HEK293 (cell line): ENCODE measurements around the gene CAPN7.

Experiments
- CTCF ChIA-PET: fragments of 350-600 bp; formaldehyde crosslinking; extraction: SDS; loops from one replicate; lab custom pipeline; 2021; ENCODE audit warnings: antibody characterized with exemption; lab: Yijun Ruan, JAX
- POLR2A ChIA-PET: fragments of 300-600 bp; formaldehyde crosslinking; extraction: SDS; loops from one replicate; lab custom pipeline; 2020; ENCODE audit warnings: antibody characterized with exemption, inconsistent platforms; lab: Yijun Ruan, JAX
- H3K27ac ChIP-seq: fragments of 200-500 bp; sonication (Bioruptor generic); 2 replicates; pipeline ENCODE4 v1.5.1; 2014; ENCODE audit warnings: low read depth, low read length, control low read depth, inconsistent platforms; ENCODE audit errors: extremely low read depth
- H3K36me3 ChIP-seq, 2 experiments: fragments of 200-500 bp in 1 of 2; sonication (Bioruptor generic) in 1 of 2; 1 replicate in 1 of 2; 2 replicates in 1 of 2; pipeline ENCODE4 v1.5.1; 2014 to 2017; ENCODE audit warnings: inconsistent platforms in 2 of 2, low read length in 2 of 2; ENCODE audit not compliant: control insufficient read depth in 2 of 2, insufficient read depth in 1 of 2
- H3K4me1 ChIP-seq: fragments of 200-500 bp; sonication (Bioruptor generic); 2 replicates; pipeline ENCODE4 v1.5.1; 2014; ENCODE audit warnings: mild to moderate bottlenecking, low read length, inconsistent platforms; ENCODE audit not compliant: control insufficient read depth, insufficient read depth
- H3K4me3 ChIP-seq: 2 replicates; pipeline ENCODE4 v1.5.1; 2011; ENCODE audit warnings: low read depth, mild to moderate bottlenecking, control low read depth, low read length, moderate library complexity
- H3K9me3 ChIP-seq: fragments of 200-500 bp; sonication (Bioruptor generic); 2 replicates; pipeline ENCODE4 v1.5.1; 2014; ENCODE audit warnings: low read depth, low read length, inconsistent platforms; ENCODE audit not compliant: control insufficient read depth, insufficient read depth
- PRDM1 ChIP-seq: fragments of 450-650 bp; formaldehyde crosslinking; IDR thresholded peaks from 2 replicates; pipeline ENCODE4; 2016; ENCODE audit warnings: missing biosample characterization, missing genetic modification characterization
- YY1 ChIP-seq: fragments of 450-650 bp; formaldehyde crosslinking; IDR thresholded peaks from 2 replicates; pipeline ENCODE4 v1.5.1; 2018; ENCODE audit warnings: missing biosample characterization, missing genetic modification characterization
- ZBTB1 ChIP-seq: fragments of 450-650 bp; formaldehyde crosslinking; IDR thresholded peaks from 2 replicates; pipeline ENCODE4 v1.5.1; 2016; ENCODE audit warnings: missing biosample characterization, missing genetic modification characterization
- ZNF10 ChIP-seq: fragments of 450-650 bp; formaldehyde crosslinking; IDR thresholded peaks from 2 replicates; pipeline ENCODE4 v1.5.1; 2017; ENCODE audit warnings: missing biosample characterization, missing genetic modification characterization
- ZNF501 ChIP-seq: fragments of 450-650 bp; formaldehyde crosslinking; IDR thresholded peaks from 2 replicates; pipeline ENCODE4 v1.5.1; 2016; ENCODE audit warnings: missing biosample characterization, missing genetic modification characterization
- ZNF544 ChIP-seq: fragments of 450-650 bp; formaldehyde crosslinking; IDR thresholded peaks from 2 replicates; pipeline ENCODE4 v1.5.0; 2017; ENCODE audit warnings: missing biosample characterization, missing genetic modification characterization
- ZNF76 ChIP-seq: fragments of 450-650 bp; formaldehyde crosslinking; IDR thresholded peaks from 2 replicates; pipeline ENCODE4; 2016; ENCODE audit warnings: low read depth, missing biosample characterization, missing genetic modification characterization, borderline replicate concordance
- ZNF768 ChIP-seq: fragments of 450-650 bp; formaldehyde crosslinking; IDR thresholded peaks from 2 replicates; pipeline ENCODE4 v1.5.1; 2018; ENCODE audit warnings: missing biosample characterization, mild to moderate bottlenecking, missing genetic modification characterization
- ZNF785 ChIP-seq: fragments of 450-650 bp; formaldehyde crosslinking; IDR thresholded peaks from 2 replicates; pipeline ENCODE4 v1.5.1; 2016; ENCODE audit warnings: missing biosample characterization, missing genetic modification characterization
- TF ChIP-seq, protein P1 (sequence below): fragments of 450-650 bp; formaldehyde crosslinking; IDR thresholded peaks from 2 replicates; pipeline ENCODE4 v1.5.1; 2017; ENCODE audit warnings: missing biosample characterization, mild to moderate bottlenecking, missing genetic modification characterization, moderate library complexity
- TF ChIP-seq, protein P2 (sequence below): fragments of 450-650 bp; formaldehyde crosslinking; IDR thresholded peaks from 2 replicates; pipeline ENCODE4 v1.5.1; 2016; ENCODE audit warnings: missing biosample characterization, missing genetic modification characterization
- TF ChIP-seq, protein P3 (sequence below): fragments of 450-650 bp; formaldehyde crosslinking; IDR thresholded peaks from 2 replicates; pipeline ENCODE4 v1.5.1; 2016; ENCODE audit warnings: missing biosample characterization, missing genetic modification characterization
- TF ChIP-seq, protein P4 (sequence below): fragments of 450-650 bp; formaldehyde crosslinking; IDR thresholded peaks from 2 replicates; pipeline ENCODE4 v1.5.1; 2016; ENCODE audit warnings: missing biosample characterization, missing genetic modification characterization
- TF ChIP-seq, protein P5 (sequence below): fragments of 450-650 bp; formaldehyde crosslinking; IDR thresholded peaks from 2 replicates; pipeline ENCODE4 v1.5.1; 2016; ENCODE audit warnings: missing biosample characterization, missing genetic modification characterization
- TF ChIP-seq, protein P6 (sequence below): fragments of 450-650 bp; formaldehyde crosslinking; IDR thresholded peaks from 2 replicates; pipeline ENCODE4 v1.5.1; 2016; ENCODE audit warnings: missing biosample characterization, missing genetic modification characterization, low read depth
- TF ChIP-seq, protein P7 (sequence below): fragments of 450-650 bp; IDR thresholded peaks from 2 replicates; pipeline ENCODE4 v1.5.1; 2018; ENCODE audit warnings: missing biosample characterization, mild to moderate bottlenecking, missing genetic modification characterization

The CAPN7 gene

DNA sequence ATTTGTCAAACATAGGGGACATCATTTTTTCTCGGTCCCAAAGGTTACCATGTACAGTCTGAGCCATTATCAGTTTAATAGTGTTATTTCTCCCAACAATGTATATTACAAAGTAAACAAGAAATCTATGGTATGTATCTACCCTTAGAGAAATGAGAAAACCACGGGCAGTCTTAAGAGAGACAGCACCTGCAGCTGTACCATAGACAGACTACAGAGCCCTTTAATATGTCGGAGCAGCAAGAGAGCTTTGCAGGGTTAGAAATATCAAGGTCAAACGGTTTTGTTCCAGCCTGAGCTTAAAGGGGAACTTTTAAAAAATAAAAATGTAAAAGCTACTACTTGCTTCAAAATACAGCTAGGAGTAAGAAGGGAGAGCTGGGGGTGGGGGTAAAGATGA is 73.2 kb downstream of the CAPN7 start:
- CTCF ChIA-PET, result interaction anchor here (1.1 to 1.8 kb wide), 3 partner anchors 11 to 52 kb away, joined by 3 to 11 read pairs (median 5); no protein-coding TSS in a partner anchor
- H3K36me3 ChIP-seq, result no peaks in the 10 kb centered on the region
- H3K4me3 ChIP-seq, result no peak overlapping the region
- H3K4me1 ChIP-seq, result no peaks in the 10 kb centered on the region
- H3K27ac ChIP-seq, result no peak overlapping the region
- no peaks in the 10 kb centered on the region for H3K9me3 ChIP-seq
- POLR2A ChIA-PET, result no interaction called here
- TF ChIP-seq, protein P1, sequence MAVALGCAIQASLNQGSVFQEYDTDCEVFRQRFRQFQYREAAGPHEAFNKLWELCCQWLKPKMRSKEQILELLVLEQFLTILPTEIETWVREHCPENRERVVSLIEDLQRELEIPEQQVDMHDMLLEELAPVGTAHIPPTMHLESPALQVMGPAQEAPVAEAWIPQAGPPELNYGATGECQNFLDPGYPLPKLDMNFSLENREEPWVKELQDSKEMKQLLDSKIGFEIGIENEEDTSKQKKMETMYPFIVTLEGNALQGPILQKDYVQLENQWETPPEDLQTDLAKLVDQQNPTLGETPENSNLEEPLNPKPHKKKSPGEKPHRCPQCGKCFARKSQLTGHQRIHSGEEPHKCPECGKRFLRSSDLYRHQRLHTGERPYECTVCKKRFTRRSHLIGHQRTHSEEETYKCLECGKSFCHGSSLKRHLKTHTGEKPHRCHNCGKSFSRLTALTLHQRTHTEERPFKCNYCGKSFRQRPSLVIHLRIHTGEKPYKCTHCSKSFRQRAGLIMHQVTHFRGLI (tag by site-specific recombination), result no peak
- TF ChIP-seq ZNF785 (tag by site-specific recombination) (no peak), ZNF501 (tag by site-specific recombination) (no peak), ZNF768 (tag by site-specific recombination) (no peak), ZNF10 (no peak)
- TF ChIP-seq, protein P2, sequence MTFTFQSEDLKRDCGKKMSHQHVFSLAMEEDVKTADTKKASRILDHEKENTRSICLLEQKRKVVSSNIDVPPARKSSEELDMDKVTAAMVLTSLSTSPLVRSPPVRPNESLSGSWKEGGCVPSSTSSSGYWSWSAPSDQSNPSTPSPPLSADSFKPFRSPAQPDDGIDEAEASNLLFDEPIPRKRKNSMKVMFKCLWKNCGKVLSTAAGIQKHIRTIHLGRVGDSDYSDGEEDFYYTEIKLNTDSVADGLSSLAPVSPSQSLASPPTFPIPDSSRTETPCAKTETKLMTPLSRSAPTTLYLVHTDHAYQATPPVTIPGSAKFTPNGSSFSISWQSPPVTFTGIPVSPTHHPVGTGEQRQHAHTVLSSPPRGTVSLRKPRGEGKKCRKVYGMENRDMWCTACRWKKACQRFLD (tag by site-specific recombination), result no peak
- TF ChIP-seq, protein P3, sequence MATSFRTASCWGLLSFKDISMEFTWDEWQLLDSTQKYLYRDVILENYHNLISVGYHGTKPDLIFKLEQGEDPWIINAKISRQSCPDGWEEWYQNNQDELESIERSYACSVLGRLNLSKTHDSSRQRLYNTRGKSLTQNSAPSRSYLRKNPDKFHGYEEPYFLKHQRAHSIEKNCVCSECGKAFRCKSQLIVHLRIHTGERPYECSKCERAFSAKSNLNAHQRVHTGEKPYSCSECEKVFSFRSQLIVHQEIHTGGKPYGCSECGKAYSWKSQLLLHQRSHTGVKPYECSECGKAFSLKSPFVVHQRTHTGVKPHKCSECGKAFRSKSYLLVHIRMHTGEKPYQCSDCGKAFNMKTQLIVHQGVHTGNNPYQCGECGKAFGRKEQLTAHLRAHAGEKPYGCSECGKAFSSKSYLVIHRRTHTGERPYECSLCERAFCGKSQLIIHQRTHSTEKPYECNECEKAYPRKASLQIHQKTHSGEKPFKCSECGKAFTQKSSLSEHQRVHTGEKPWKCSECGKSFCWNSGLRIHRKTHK (tag by site-specific recombination), result no peak
- TF ChIP-seq, protein P4, sequence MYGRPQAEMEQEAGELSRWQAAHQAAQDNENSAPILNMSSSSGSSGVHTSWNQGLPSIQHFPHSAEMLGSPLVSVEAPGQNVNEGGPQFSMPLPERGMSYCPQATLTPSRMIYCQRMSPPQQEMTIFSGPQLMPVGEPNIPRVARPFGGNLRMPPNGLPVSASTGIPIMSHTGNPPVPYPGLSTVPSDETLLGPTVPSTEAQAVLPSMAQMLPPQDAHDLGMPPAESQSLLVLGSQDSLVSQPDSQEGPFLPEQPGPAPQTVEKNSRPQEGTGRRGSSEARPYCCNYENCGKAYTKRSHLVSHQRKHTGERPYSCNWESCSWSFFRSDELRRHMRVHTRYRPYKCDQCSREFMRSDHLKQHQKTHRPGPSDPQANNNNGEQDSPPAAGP, result no peak
- TF ChIP-seq, all 188 proteins: peak for 0

DNA sequence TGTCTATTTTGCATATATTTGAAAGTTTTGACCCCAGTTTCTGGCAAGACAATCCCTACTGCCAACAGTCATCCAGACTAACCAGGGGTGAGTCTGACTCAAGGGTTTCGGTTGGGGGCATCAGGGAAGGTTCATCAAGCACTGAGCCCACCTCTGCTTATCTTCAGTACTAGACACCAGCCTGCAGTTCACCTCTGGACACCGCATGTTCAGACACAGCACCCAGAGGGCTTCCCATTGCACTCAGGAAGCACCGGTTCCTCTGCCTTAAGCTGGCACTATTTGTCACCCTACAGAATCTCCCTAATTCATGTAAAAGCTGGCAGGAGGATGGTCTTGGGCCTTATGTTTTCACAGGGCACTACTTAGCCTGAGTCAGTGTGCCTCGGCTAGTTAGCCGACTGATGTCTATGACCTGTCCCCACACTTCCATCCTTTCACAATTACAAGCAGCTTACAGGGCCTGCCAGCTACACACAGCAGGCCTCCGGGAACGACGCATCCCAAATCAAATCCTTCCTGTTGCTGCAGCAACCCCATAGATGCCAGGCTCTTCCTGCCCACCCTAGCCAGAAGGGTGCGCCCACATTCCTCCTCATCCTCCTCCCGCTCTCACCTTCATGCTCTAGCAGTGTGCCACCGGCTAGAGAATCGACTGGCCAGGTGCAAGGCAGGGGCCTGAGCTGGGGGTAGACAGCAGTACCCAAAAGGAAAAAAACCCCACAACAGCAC is 73.8 kb downstream of the CAPN7 start:
- Histone ChIP-seq H3K4me3 (no peak overlapping the region), H3K4me1 (peaks cover 3% of the 10 kb centered on the region; the same call in 1 of the 2 replicates), H3K27ac (no peak overlapping the region), H3K9me3 (no peaks in the 10 kb centered on the region), H3K36me3 (no peaks in the 10 kb centered on the region)
- no peak for TF ChIP-seq ZBTB1
- TF ChIP-seq PRDM1 (tag by site-specific recombination), result no peak
- ChIA-PET POLR2A (no interaction called here), CTCF (interaction anchor here (1.1 to 1.8 kb wide), 3 partner anchors 12 to 51 kb away, joined by 3 to 6 read pairs (median 5); no protein-coding TSS in a partner anchor)

DNA sequence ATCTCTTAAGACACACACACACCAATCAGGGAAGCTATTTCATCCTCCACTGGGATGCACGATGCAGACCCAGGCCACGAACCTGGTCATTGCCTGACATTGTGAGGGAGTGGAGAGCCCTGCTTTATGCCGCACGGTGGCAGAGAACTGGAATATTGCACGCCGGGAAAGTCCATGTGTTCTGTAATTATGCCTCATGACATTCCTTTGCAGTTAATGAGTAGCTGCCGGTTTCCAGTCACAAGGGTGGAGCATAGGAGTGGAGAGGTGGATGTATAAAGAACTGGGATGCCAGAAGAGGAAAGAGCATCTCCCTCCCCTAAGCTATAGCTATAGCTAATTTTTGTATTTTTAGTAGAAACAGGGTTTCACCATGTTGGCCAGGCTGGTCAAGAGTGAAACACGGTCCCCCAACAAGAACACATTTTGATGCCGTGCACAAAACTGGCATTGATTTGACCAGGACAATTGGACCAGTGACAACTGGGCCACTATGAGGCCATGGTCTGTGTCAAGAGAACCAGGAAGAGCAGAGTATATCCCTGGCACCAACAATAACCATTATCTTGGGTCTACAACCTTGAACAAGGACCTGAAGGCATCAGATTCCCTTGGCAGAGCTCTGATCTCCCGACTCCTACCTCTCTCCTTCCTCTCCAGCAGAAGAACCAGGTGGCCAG is 74.9 kb downstream of the CAPN7 start:
- Histone ChIP-seq H3K27ac (no peak overlapping the region), H3K4me1 (peaks cover 4% of the 10 kb centered on the region; the same call in 1 of the 2 replicates), H3K36me3 (no peaks in the 10 kb centered on the region), H3K4me3 (no peak overlapping the region), H3K9me3 (no peaks in the 10 kb centered on the region)
- ChIA-PET CTCF (interaction anchor here (1.2 to 1.8 kb wide), 2 partner anchors 13 to 124 kb away, joined by 3 to 6 read pairs; no protein-coding TSS in a partner anchor), POLR2A (no interaction called here)
- TF ChIP-seq, protein P5, sequence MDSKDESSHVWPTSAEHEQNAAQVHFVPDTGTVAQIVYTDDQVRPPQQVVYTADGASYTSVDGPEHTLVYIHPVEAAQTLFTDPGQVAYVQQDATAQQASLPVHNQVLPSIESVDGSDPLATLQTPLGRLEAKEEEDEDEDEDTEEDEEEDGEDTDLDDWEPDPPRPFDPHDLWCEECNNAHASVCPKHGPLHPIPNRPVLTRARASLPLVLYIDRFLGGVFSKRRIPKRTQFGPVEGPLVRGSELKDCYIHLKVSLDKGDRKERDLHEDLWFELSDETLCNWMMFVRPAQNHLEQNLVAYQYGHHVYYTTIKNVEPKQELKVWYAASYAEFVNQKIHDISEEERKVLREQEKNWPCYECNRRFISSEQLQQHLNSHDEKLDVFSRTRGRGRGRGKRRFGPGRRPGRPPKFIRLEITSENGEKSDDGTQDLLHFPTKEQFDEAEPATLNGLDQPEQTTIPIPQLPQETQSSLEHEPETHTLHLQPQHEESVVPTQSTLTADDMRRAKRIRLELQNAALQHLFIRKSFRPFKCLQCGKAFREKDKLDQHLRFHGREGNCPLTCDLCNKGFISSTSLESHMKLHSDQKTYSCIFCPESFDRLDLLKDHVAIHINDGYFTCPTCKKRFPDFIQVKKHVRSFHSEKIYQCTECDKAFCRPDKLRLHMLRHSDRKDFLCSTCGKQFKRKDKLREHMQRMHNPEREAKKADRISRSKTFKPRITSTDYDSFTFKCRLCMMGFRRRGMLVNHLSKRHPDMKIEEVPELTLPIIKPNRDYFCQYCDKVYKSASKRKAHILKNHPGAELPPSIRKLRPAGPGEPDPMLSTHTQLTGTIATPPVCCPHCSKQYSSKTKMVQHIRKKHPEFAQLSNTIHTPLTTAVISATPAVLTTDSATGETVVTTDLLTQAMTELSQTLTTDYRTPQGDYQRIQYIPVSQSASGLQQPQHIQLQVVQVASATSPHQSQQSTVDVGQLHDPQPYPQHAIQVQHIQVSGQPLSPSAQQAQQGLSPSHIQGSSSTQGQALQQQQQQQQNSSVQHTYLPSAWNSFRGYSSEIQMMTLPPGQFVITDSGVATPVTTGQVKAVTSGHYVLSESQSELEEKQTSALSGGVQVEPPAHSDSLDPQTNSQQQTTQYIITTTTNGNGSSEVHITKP (tag by site-specific recombination), result no peak
- TF ChIP-seq, protein P6, sequence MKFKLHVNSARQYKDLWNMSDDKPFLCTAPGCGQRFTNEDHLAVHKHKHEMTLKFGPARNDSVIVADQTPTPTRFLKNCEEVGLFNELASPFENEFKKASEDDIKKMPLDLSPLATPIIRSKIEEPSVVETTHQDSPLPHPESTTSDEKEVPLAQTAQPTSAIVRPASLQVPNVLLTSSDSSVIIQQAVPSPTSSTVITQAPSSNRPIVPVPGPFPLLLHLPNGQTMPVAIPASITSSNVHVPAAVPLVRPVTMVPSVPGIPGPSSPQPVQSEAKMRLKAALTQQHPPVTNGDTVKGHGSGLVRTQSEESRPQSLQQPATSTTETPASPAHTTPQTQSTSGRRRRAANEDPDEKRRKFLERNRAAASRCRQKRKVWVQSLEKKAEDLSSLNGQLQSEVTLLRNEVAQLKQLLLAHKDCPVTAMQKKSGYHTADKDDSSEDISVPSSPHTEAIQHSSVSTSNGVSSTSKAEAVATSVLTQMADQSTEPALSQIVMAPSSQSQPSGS (tag by site-specific recombination), result no peak
- TF ChIP-seq ZNF544 (tag by site-specific recombination) (no peak), ZNF76 (no peak), YY1 (tag by site-specific recombination) (no peak)
- TF ChIP-seq, protein P7, sequence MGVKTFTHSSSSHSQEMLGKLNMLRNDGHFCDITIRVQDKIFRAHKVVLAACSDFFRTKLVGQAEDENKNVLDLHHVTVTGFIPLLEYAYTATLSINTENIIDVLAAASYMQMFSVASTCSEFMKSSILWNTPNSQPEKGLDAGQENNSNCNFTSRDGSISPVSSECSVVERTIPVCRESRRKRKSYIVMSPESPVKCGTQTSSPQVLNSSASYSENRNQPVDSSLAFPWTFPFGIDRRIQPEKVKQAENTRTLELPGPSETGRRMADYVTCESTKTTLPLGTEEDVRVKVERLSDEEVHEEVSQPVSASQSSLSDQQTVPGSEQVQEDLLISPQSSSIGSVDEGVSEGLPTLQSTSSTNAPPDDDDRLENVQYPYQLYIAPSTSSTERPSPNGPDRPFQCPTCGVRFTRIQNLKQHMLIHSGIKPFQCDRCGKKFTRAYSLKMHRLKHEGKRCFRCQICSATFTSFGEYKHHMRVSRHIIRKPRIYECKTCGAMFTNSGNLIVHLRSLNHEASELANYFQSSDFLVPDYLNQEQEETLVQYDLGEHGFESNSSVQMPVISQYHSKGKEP (tag by site-specific recombination), result no peak
